Osteocyte (in vitro differentiated cells): ENCODE data around the gene LRRK1. TPM values are rescaled to one million over a fixed set of nuclear protein-coding genes. Genes with fewer than 3 reads are reported as not detected.
A peak's percentile ranks its signal among the peaks of the same experiment; 100 is the strongest.

Experiments
- DNase-seq: peaks from one replicate; pipeline ENCODE4 v3.0.0; 2021; ENCODE audit warnings: mixed read lengths; ENCODE audit not compliant: unreplicated experiment; ENCODE audit errors: extremely low spot score
- H3K27ac Mint-ChIP-seq: one replicate; pipeline ENCODE4 v1.8.0; 2021; ENCODE audit warnings: mild to moderate bottlenecking, mixed read lengths; ENCODE audit not compliant: unreplicated experiment
- H3K27me3 Mint-ChIP-seq: one replicate; pipeline ENCODE4 v1.8.0; 2021; ENCODE audit warnings: mixed read lengths; ENCODE audit not compliant: unreplicated experiment
- H3K36me3 Mint-ChIP-seq: one replicate; pipeline ENCODE4 v1.8.0; 2021; ENCODE audit warnings: mixed read lengths; ENCODE audit not compliant: unreplicated experiment
- H3K4me1 Mint-ChIP-seq: one replicate; pipeline ENCODE4 v1.8.0; 2021; ENCODE audit warnings: mixed read lengths; ENCODE audit not compliant: unreplicated experiment
- H3K4me3 Mint-ChIP-seq: one replicate; pipeline ENCODE4 v1.8.0; 2021; ENCODE audit warnings: mild to moderate bottlenecking, moderate library complexity, mixed read lengths; ENCODE audit not compliant: unreplicated experiment
- H3K9me3 Mint-ChIP-seq: one replicate; pipeline ENCODE4 v1.8.0; 2021; ENCODE audit warnings: mixed read lengths; ENCODE audit not compliant: unreplicated experiment
- CTCF ChIP-seq: fragments of 200-600 bp; sonication (generic); IDR thresholded peaks from 2 replicates; pipeline ENCODE4 v1.5.0; 2021; ENCODE audit warnings: antibody characterized with exemption, mild to moderate bottlenecking, moderate library complexity
- total RNA-seq: library from RNA; stranded (reverse); gene quantifications from 2 replicates; pipeline ENCODE4 v1.2.1, GENCODE V29; 2021

LRRK1 gene
- total RNA-seq, 1 donor from 2014 or later: 10.8 TPM

- Mint-ChIP-seq H3K4me3 (no peak overlapping the region), H3K36me3 (peaks cover 1% of the 10 kb centered on the region), H3K9me3 (no peaks in the 10 kb centered on the region), H3K27ac (no peak overlapping the region), H3K4me1 (peaks cover 18% of the 10 kb centered on the region), H3K27me3 (no peaks in the 10 kb centered on the region)
- TF ChIP-seq CTCF: no peak
- peak; percentile 73 for DNase-seq
Measured at GRCh38 chr15:100931143-100931890, 12.2 kb downstream of the LRRK1 start.

GRCh38 chr15:100932676-100933348 is 13.7 kb downstream of the LRRK1 start:
- Mint-ChIP-seq H3K27me3 (no peaks in the 10 kb centered on the region), H3K4me1 (peaks cover 18% of the 10 kb centered on the region), H3K36me3 (peaks cover 1% of the 10 kb centered on the region), H3K27ac (no peak overlapping the region), H3K4me3 (no peak overlapping the region), H3K9me3 (no peaks in the 10 kb centered on the region)
- no peak for TF ChIP-seq CTCF
- peak; percentile 66 for DNase-seq

- no peak for TF ChIP-seq CTCF
- Mint-ChIP-seq H3K27ac (no peak overlapping the region), H3K4me1 (peaks cover 18% of the 10 kb centered on the region), H3K9me3 (no peaks in the 10 kb centered on the region), H3K27me3 (no peaks in the 10 kb centered on the region), H3K4me3 (no peak overlapping the region), H3K36me3 (no peaks in the 10 kb centered on the region)
- DNase-seq: peak; percentile 25
Measured at GRCh38 chr15:100934166-100934565, 15.0 kb downstream of the LRRK1 start.

GRCh38 chr15:100934726-100935125 is 15.6 kb downstream of the LRRK1 start:
- no peak for DNase-seq
- H3K9me3 Mint-ChIP-seq: no peaks in the 10 kb centered on the region

More at GRCh38 chr15:100934726-100935125, 15.6 kb downstream of the LRRK1 start:
- Mint-ChIP-seq H3K4me3 (no peak overlapping the region), H3K36me3 (no peaks in the 10 kb centered on the region), H3K27ac (no peak overlapping the region), H3K4me1 (peaks cover 18% of the 10 kb centered on the region), H3K27me3 (no peaks in the 10 kb centered on the region)
- TF ChIP-seq CTCF: no peak
